Thyroid gland (tissue), 4 donors: ENCODE results near the gene FAM111B. TPM values are rescaled to one million over a fixed set of nuclear protein-coding genes. Genes with fewer than 3 reads are reported as not detected.
"Not testable (repeated sequence)": the region's sequence is repeated elsewhere in the genome, so short reads cannot be mapped to it uniquely, and the experiment has no call there.

Experiments
- DNase-seq, 2 donors: peaks; one replicate each; pipeline ENCODE4 v3.0.0-alpha.2; 2019
- H3K27ac ChIP-seq, 3 donors: fragments of 200-600 bp; sonication (generic); 1 replicate in 2 of 3; 2 replicates in 1 of 3; pipeline ENCODE4 v1.5.1; 2016 to 2019; ENCODE audit warnings: mild to moderate bottlenecking in 1 of 3, moderate library complexity in 1 of 3
- H3K27me3 ChIP-seq: fragments of 200-600 bp; sonication (generic); one replicate; pipeline ENCODE4 v1.5.1; 2019
- H3K36me3 ChIP-seq, 2 donors: fragments of 200-600 bp; sonication (generic); one replicate each; pipeline ENCODE4 v1.5.1; 2016 to 2019
- H3K4me1 ChIP-seq, 2 donors: fragments of 200-600 bp; sonication (generic); one replicate each; pipeline ENCODE4 v1.5.1; 2017 to 2019
- H3K4me3 ChIP-seq, 3 donors: fragments of 200-600 bp; sonication (generic); replicated peaks in 1 of 3; 1 replicate in 2 of 3; 2 replicates in 1 of 3; pipeline ENCODE4 v1.5.1; 2016; ENCODE audit warnings: mild to moderate bottlenecking in 1 of 3
- H3K9me3 ChIP-seq: fragments of 200-600 bp; sonication (generic); one replicate; pipeline ENCODE4 v1.5.1; 2017
- CTCF ChIP-seq, 6 experiments: fragments of 200-600 bp in 3 of 6; fragments of 450-650 bp in 3 of 6; sonication (generic) in 3 of 6; IDR thresholded peaks; one replicate each; pipeline ENCODE4 v1.5.1; 2016 to 2019; ENCODE audit warnings: antibody characterized with exemption in 6 of 6, mild to moderate bottlenecking in 2 of 6, inconsistent platforms in 1 of 6, moderate library complexity in 1 of 6
- POLR2A ChIP-seq, 2 donors: fragments of 450-650 bp; IDR thresholded peaks; one replicate each; pipeline ENCODE4 v1.6.1; 2017; ENCODE audit warnings: antibody characterized with exemption in 2 of 2, mild to moderate bottlenecking in 2 of 2, moderate library complexity in 1 of 2
- WGBS, 2 donors: methylation state at CpG; one replicate each; pipeline ENCODE4 v1.1.5; 2017; 5-methylcytosine and 5-hydroxymethylcytosine counted together
- intact Hi-C: fragments of 100-400 bp; cut with DNase I; formaldehyde crosslinking; loops from one replicate; pipeline ENCODE4 v1.15.1; 2023
- total RNA-seq, 4 donors: library from RNA; depleted of rRNA; stranded (reverse); fragments of >200 nt; gene quantifications; one replicate each; pipeline ENCODE4 v1.2.3, GENCODE V29; 2016

FAM111B gene
- total RNA-seq, 4 donors from 2014 or later = 0.22 to 0.67 TPM; not detected in 2

GRCh38 chr11:59088162-59088561, 18.9 kb upstream of the FAM111B start:
- H3K27me3 ChIP-seq = no peaks in the 10 kb centered on the region
- no peaks in the 10 kb centered on the region for H3K9me3 ChIP-seq
- H3K27ac ChIP-seq = no peak overlapping the region
- no peaks in the 10 kb centered on the region for H3K36me3 ChIP-seq
- intact Hi-C loops = no loop called here
- 89 to 91% methylated on average over 4 of the region's 4 CpGs for WGBS, 2 donors
- no peak overlapping the region for H3K4me3 ChIP-seq
- H3K4me1 ChIP-seq = no peaks in the 10 kb centered on the region
- no peak for DNase-seq
- no peak for TF ChIP-seq CTCF (IDR thresholded peaks at IDR 0.05)
- no peak for TF ChIP-seq POLR2A (IDR thresholded peaks at IDR 0.05)

- not testable (repeated sequence) for H3K4me1 ChIP-seq, H3K9me3 ChIP-seq, H3K27me3 ChIP-seq, H3K36me3 ChIP-seq, H3K4me3 ChIP-seq, DNase-seq, H3K27ac ChIP-seq
- intact Hi-C loops = loop anchor here (10.0 kb wide), 1 partner anchor 61 kb away; no protein-coding TSS in a partner anchor
Observed at GRCh38 chr11:59093576-59093975, 13.5 kb upstream of the FAM111B start.

- intact Hi-C loops = loop anchor here (5.0 to 10.0 kb wide), 2 partner anchors 37 to 60 kb away; no protein-coding TSS in a partner anchor
- H3K36me3 ChIP-seq, H3K27ac ChIP-seq, H3K4me3 ChIP-seq, H3K27me3 ChIP-seq, H3K4me1 ChIP-seq, DNase-seq, H3K9me3 ChIP-seq: not testable (repeated sequence)
- WGBS, 2 donors = 81 to 89% methylated on average over 1 of the region's 1 CpG
Observed at GRCh38 chr11:59095225-59095624, 11.8 kb upstream of the FAM111B start.

GRCh38 chr11:59095972-59096575, 11.0 kb upstream of the FAM111B start:
- not testable (repeated sequence) for DNase-seq, H3K36me3 ChIP-seq, H3K4me1 ChIP-seq, H3K27me3 ChIP-seq, H3K9me3 ChIP-seq, H3K4me3 ChIP-seq, H3K27ac ChIP-seq
- intact Hi-C loops = loop anchor here (5.0 to 10.0 kb wide), 2 partner anchors 36 to 59 kb away; no protein-coding TSS in a partner anchor
- 77 to 82% methylated on average over 5 of the region's 5 CpGs for WGBS, 2 donors

GRCh38 chr11:59097113-59097708, 9.8 kb upstream of the FAM111B start:
- Histone ChIP-seq H3K4me3 (no peak overlapping the region), H3K27ac (no peak overlapping the region), H3K27me3 (no peaks in the 10 kb centered on the region), H3K36me3 (no peaks in the 10 kb centered on the region), H3K4me1 (peaks cover 0 to 6% of the 10 kb centered on the region in 2 donors), H3K9me3 (no peaks in the 10 kb centered on the region)
- WGBS, 2 donors = 92% methylated on average over 5 of the region's 5 CpGs
- DNase-seq = peak; percentile 55 to 59
- TF ChIP-seq CTCF (IDR thresholded peaks at IDR 0.05) = peak; percentile 13 to 65 (median 40)
- no peak for TF ChIP-seq POLR2A (IDR thresholded peaks at IDR 0.05)
- intact Hi-C loops = loop anchor here (5.0 to 10.0 kb wide), 2 partner anchors 35 to 58 kb away; no protein-coding TSS in a partner anchor

GRCh38 chr11:59097938-59098337, 9.1 kb upstream of the FAM111B start:
- not testable (repeated sequence) for H3K27me3 ChIP-seq, H3K36me3 ChIP-seq, H3K4me3 ChIP-seq, H3K27ac ChIP-seq, H3K9me3 ChIP-seq, H3K4me1 ChIP-seq, DNase-seq
- intact Hi-C loops = loop anchor here (5.0 to 10.0 kb wide), 2 partner anchors 34 to 57 kb away; no protein-coding TSS in a partner anchor
- WGBS, 2 donors = 56% methylated on average over 8 of the region's 8 CpGs

- intact Hi-C loops = no loop called here
- TF ChIP-seq POLR2A (IDR thresholded peaks at IDR 0.05) = no peak
- TF ChIP-seq CTCF (IDR thresholded peaks at IDR 0.05) = peak in 1 of 6 experiments; percentile 34
- WGBS, 2 donors = 7 to 14% methylated on average over 23 of the region's 23 CpGs
- no peaks in the 10 kb centered on the region for H3K27me3 ChIP-seq
- H3K36me3 ChIP-seq = no peaks in the 10 kb centered on the region
- no peaks in the 10 kb centered on the region for H3K9me3 ChIP-seq
- peaks cover 8 to 15% of the 10 kb centered on the region in 2 donors for H3K4me1 ChIP-seq
- DNase-seq = peak; percentile 29 to 51
- H3K27ac ChIP-seq = no peak overlapping the region
- no peak overlapping the region for H3K4me3 ChIP-seq
Observed at GRCh38 chr11:59102259-59102765, 4.7 kb upstream of the FAM111B start.

GRCh38 chr11:59107721-59108120, 684 bp downstream of the FAM111B start:
- H3K4me1 ChIP-seq, intact Hi-C loops, H3K36me3 ChIP-seq, H3K4me3 ChIP-seq, H3K27me3 ChIP-seq, H3K9me3 ChIP-seq, DNase-seq, H3K27ac ChIP-seq: not testable (repeated sequence)
- WGBS, 2 donors = 22 to 25% methylated on average over 10 of the region's 10 CpGs
